ENCODE data around the gene SEMA6B. TPM values are rescaled to one million over a fixed set of nuclear protein-coding genes. Genes with fewer than 3 reads are reported as not detected.
A peak's percentile ranks its signal among the peaks of the same experiment; 100 is the strongest.

The SEMA6B gene
- total RNA-seq, 1 donor from 2014 or later = 9.5 TPM

DNA sequence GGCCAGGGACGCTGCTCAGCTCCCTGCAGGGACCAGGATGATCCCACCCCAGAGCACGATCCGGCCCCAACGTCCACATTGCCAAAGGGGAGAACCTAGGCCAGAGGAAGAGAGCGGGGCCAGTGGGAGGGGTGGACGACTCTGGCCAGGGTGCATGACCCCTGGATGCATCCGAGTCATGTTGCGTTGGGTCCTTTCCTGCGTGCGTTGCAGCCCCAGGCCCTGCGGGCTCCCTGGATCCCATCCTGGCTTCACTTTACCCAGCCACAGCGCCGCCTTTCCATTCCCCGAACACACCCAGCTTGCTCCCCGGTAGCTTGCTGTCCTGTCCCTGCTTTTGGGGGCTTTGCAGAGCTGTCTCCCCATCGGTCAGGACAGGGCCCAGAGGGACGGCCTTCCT, 51.7 kb downstream of the SEMA6B start:
- Mint-ChIP-seq H3K4me3 (no peak overlapping the region), H3K4me1 (ENCODE audit: unreplicated experiment) (no peaks in the 10 kb centered on the region), H3K36me3 (peaks cover 8% of the 10 kb centered on the region), H3K27me3 (no peaks in the 10 kb centered on the region), H3K27ac (no peak overlapping the region), H3K9me3 (no peaks in the 10 kb centered on the region)
- TF ChIP-seq, protein P1, sequence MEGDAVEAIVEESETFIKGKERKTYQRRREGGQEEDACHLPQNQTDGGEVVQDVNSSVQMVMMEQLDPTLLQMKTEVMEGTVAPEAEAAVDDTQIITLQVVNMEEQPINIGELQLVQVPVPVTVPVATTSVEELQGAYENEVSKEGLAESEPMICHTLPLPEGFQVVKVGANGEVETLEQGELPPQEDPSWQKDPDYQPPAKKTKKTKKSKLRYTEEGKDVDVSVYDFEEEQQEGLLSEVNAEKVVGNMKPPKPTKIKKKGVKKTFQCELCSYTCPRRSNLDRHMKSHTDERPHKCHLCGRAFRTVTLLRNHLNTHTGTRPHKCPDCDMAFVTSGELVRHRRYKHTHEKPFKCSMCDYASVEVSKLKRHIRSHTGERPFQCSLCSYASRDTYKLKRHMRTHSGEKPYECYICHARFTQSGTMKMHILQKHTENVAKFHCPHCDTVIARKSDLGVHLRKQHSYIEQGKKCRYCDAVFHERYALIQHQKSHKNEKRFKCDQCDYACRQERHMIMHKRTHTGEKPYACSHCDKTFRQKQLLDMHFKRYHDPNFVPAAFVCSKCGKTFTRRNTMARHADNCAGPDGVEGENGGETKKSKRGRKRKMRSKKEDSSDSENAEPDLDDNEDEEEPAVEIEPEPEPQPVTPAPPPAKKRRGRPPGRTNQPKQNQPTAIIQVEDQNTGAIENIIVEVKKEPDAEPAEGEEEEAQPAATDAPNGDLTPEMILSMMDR (conservative IDR thresholded peaks at IDR 0.05) = no peak
- no peak for DNase-seq (ENCODE audit: extremely low spot score, unreplicated experiment)

- no peaks in the 10 kb centered on the region for H3K9me3 Mint-ChIP-seq
- TF ChIP-seq, protein P1 (conservative IDR thresholded peaks at IDR 0.05) = no peak
- peaks cover 8% of the 10 kb centered on the region for H3K36me3 Mint-ChIP-seq
- no peaks in the 10 kb centered on the region for H3K27me3 Mint-ChIP-seq
- no peak overlapping the region for H3K27ac Mint-ChIP-seq
- H3K4me1 Mint-ChIP-seq (ENCODE audit: unreplicated experiment) = no peaks in the 10 kb centered on the region
- DNase-seq (ENCODE audit: extremely low spot score, unreplicated experiment) = no peak
- H3K4me3 Mint-ChIP-seq = no peak overlapping the region
Measured at GRCh38 chr19:4507150-4507452, 52.4 kb downstream of the SEMA6B start.

DNA sequence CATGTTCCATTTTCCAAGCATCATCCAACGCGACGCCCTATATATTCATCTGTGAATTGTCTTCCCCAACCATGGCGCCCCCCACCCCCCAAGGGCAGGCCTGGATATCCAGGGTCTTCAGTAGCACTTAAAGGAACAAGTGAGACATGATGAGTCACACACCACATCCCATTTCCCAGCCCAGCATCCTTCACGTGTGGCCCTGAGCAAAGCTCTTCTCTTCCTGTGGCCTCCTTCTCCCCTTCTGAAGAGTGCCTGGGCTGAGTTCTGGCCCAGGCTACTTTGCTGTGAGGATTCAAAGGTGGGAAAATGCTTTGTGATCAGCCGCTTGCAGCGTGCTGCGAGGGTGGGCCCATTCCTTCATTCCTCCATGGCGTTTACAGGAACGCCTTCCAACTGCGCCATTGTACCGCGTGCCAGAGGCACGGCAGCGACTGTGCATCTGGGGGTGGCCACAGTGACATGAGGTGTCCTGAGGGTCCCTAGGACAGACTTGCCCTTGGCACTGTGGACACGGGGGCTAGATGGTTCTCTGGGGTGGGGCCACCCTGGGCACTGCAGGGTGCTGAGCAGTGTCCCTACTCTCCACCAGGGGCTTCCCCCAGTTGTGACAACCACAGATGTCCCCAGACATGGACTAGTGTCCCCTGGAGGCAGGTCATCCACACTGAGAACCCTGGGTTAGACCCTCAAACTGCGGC, 52.9 kb downstream of the SEMA6B start:
- DNase-seq (ENCODE audit: extremely low spot score, unreplicated experiment) = no peak
- H3K9me3 Mint-ChIP-seq = no peaks in the 10 kb centered on the region
- H3K4me3 Mint-ChIP-seq = no peak overlapping the region
- TF ChIP-seq, protein P1 (conservative IDR thresholded peaks at IDR 0.05) = peak; percentile 33
- H3K4me1 Mint-ChIP-seq (ENCODE audit: unreplicated experiment) = no peaks in the 10 kb centered on the region
- no peaks in the 10 kb centered on the region for H3K27me3 Mint-ChIP-seq
- H3K27ac Mint-ChIP-seq = no peak overlapping the region
- H3K36me3 Mint-ChIP-seq = peaks cover 8% of the 10 kb centered on the region

DNA sequence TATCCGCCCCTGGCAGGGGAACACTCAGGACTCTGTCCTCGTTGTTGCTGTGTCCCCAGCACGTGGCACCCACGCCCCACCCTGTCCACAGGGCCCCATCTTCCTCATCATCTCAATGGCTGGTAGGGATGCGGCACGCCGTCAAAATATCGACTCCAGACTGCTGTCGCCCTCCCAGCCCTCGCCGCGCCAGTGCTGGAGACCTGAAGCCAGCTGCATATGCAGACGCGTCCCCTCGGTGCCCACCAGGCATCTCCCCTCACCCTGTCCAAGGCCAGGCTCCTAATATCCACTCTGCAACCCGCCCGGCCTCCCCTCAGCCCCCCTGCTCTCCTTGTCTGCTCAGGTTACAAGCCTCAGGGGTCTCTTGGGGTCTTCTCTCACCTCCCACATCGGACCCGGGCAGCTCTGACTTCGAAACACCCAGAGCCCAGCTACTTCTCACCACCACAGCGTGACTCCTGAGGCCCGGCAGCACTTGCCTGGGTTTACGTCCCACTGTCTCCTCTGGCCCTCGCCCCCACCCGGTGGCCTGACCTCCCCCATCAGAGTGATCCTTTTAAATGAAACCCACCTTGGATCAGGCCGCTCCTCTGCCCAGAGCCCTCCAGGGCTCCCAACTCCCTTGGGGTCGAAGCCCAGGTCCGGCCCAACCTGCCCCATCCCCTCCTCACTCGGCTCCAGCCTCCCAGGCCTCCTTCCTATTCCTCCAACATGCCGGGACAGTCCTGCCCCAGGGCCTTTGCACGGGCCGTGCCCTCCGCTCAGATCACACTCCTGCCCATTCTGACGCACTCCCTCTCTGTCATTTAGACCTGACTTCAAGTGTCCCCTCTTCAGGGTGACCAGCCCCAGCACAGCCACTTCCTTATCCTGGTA, 53.7 kb downstream of the SEMA6B start:
- Mint-ChIP-seq H3K27me3 (no peaks in the 10 kb centered on the region), H3K36me3 (peaks cover 8% of the 10 kb centered on the region), H3K4me3 (no peak overlapping the region), H3K4me1 (ENCODE audit: unreplicated experiment) (no peaks in the 10 kb centered on the region), H3K9me3 (no peaks in the 10 kb centered on the region), H3K27ac (no peak overlapping the region)
- TF ChIP-seq, protein P1 (conservative IDR thresholded peaks at IDR 0.05) = no peak
- no peak for DNase-seq (ENCODE audit: extremely low spot score, unreplicated experiment)

- no peaks in the 10 kb centered on the region for H3K4me1 Mint-ChIP-seq (ENCODE audit: unreplicated experiment)
- peaks cover 8% of the 10 kb centered on the region for H3K36me3 Mint-ChIP-seq
- H3K27ac Mint-ChIP-seq = no peak overlapping the region
- no peak overlapping the region for H3K4me3 Mint-ChIP-seq
- H3K27me3 Mint-ChIP-seq = no peaks in the 10 kb centered on the region
- TF ChIP-seq, protein P1 (conservative IDR thresholded peaks at IDR 0.05) = no peak
- H3K9me3 Mint-ChIP-seq = no peaks in the 10 kb centered on the region
- no peak for DNase-seq (ENCODE audit: extremely low spot score, unreplicated experiment)
Measured at GRCh38 chr19:4504891-4505569, 54.5 kb downstream of the SEMA6B start.

All from type B pancreatic cell (in vitro differentiated cells).